Gastroesophageal sphincter (tissue), 4 donors: Measurements from ENCODE around the gene GPR132. TPM values are rescaled to one million over a fixed set of nuclear protein-coding genes. Genes with fewer than 3 reads are reported as not detected.

Source experiments
- ATAC-seq: fragments of 150-250 bp; one replicate; pipeline ENCODE4 v1.9.1; 2016; ENCODE audit warnings: mild to moderate bottlenecking, moderate library complexity
- H3K27ac ChIP-seq, 4 donors: fragments of 200-600 bp; sonication (generic) in 3 of 4; 1 replicate in 3 of 4; 2 replicates in 1 of 4; pipeline ENCODE4 v1.5.1; 2016 to 2019
- H3K27me3 ChIP-seq: fragments of 200-600 bp; sonication (generic); one replicate; pipeline ENCODE4 v1.5.1; 2019
- H3K36me3 ChIP-seq, 2 donors: fragments of 200-600 bp; sonication (generic); one replicate each; pipeline ENCODE4 v1.5.1; 2019; ENCODE audit warnings: control low read depth in 1 of 2
- H3K4me1 ChIP-seq, 3 donors: fragments of 200-600 bp; sonication (generic); 1 replicate in 2 of 3; 2 replicates in 1 of 3; pipeline ENCODE4 v1.5.1; 2016 to 2019; ENCODE audit warnings: control low read depth in 2 of 3
- H3K4me3 ChIP-seq, 2 donors: fragments of 200-600 bp; sonication (generic); one replicate each; pipeline ENCODE4 v1.5.1; 2019; ENCODE audit warnings: mild to moderate bottlenecking in 1 of 2, moderate library complexity in 1 of 2
- H3K9me3 ChIP-seq, 3 donors: fragments of 200-600 bp; sonication (generic); one replicate each; pipeline ENCODE4 v1.5.1; 2017 to 2019; ENCODE audit warnings: control low read depth in 2 of 3
- CTCF ChIP-seq, 4 experiments: fragments of 200-600 bp in 2 of 4; fragments of 450-650 bp in 2 of 4; sonication (generic) in 1 of 4; IDR thresholded peaks; one replicate each; pipeline ENCODE4 v1.5.1; 2017 to 2019; ENCODE audit warnings: antibody characterized with exemption in 4 of 4, mild to moderate bottlenecking in 2 of 4, moderate library complexity in 2 of 4
- EP300 ChIP-seq: sonication (generic); formaldehyde crosslinking; IDR thresholded peaks from one replicate; pipeline ENCODE4 v1.6.1; 2017; ENCODE audit warnings: antibody characterized with exemption, mild to moderate bottlenecking
- POLR2A ChIP-seq, 2 donors: fragments of 450-650 bp; IDR thresholded peaks; one replicate each; pipeline ENCODE4 v1.6.1; 2017; ENCODE audit warnings: antibody characterized with exemption in 2 of 2, mild to moderate bottlenecking in 2 of 2, moderate library complexity in 1 of 2
- POLR2AphosphoS5 ChIP-seq: sonication (generic); formaldehyde crosslinking; IDR thresholded peaks from one replicate; pipeline ENCODE4 v1.6.1; 2017; ENCODE audit warnings: antibody characterized with exemption
- WGBS, 2 donors: methylation state at CpG; one replicate each; pipeline ENCODE4 v1.1.5; 2018; ENCODE audit warnings: low coverage in 1 of 2; 5-methylcytosine and 5-hydroxymethylcytosine counted together
- total RNA-seq, 4 donors: library from RNA; depleted of rRNA; stranded (reverse); fragments of >200 nt; gene quantifications; one replicate each; pipeline ENCODE4 v1.1.0, GENCODE V29; 2016

GPR132 gene
- total RNA-seq, 4 donors from 2014 or later: 1.0 to 3.2 (median 2.1) TPM

- Histone ChIP-seq H3K9me3 (no peaks in the 10 kb centered on the region), H3K4me3 (no peak overlapping the region), H3K27ac (no peak overlapping the region), H3K27me3 (peaks cover 21% of the 10 kb centered on the region), H3K4me1 (peaks cover 0 to 14% (median 5%) of the 10 kb centered on the region in 3 donors), H3K36me3 (no peaks in the 10 kb centered on the region)
- WGBS, 2 donors: 81 to 86% methylated on average over 16 to 17 of the region's 17 CpGs
- ATAC-seq: no peak
- TF ChIP-seq EP300: no peak
- TF ChIP-seq POLR2A (IDR thresholded peaks at IDR 0.05): no peak
- no peak for TF ChIP-seq CTCF (IDR thresholded peaks at IDR 0.05)
- TF ChIP-seq POLR2AphosphoS5: no peak
Measured at GRCh38 chr14:105080161-105080560, 14.9 kb upstream of the GPR132 start.

GRCh38 chr14:105078294-105078693 lies 13.1 kb upstream of the GPR132 start:
- no peak overlapping the region for H3K4me3 ChIP-seq
- no peak overlapping the region for H3K27ac ChIP-seq
- peaks cover 39% of the 10 kb centered on the region for H3K27me3 ChIP-seq
- 82% methylated on average over 1 of the region's 1 CpG; no CpG with 5 or more reads in 1 of the 2 donors for WGBS, 2 donors
- no peaks in the 10 kb centered on the region for H3K36me3 ChIP-seq
- TF ChIP-seq CTCF (IDR thresholded peaks at IDR 0.05): no peak
- TF ChIP-seq POLR2A (IDR thresholded peaks at IDR 0.05): no peak
- no peak for TF ChIP-seq POLR2AphosphoS5
- TF ChIP-seq EP300: no peak
- peaks cover 0 to 25% (median 5%) of the 10 kb centered on the region in 3 donors for H3K4me1 ChIP-seq
- H3K9me3 ChIP-seq: no peaks in the 10 kb centered on the region
- no peak for ATAC-seq

GRCh38 chr14:105077649-105077995 lies 12.4 kb upstream of the GPR132 start:
- H3K4me1 ChIP-seq: peaks cover 0 to 25% (median 5%) of the 10 kb centered on the region in 3 donors
- no peak overlapping the region for H3K27ac ChIP-seq
- ATAC-seq: no peak
- WGBS, 2 donors: 57 to 58% methylated on average over 1 to 3 of the region's 8 CpGs
- peaks cover 46% of the 10 kb centered on the region for H3K27me3 ChIP-seq
- no peaks in the 10 kb centered on the region for H3K36me3 ChIP-seq
- TF ChIP-seq POLR2A (IDR thresholded peaks at IDR 0.05): no peak
- TF ChIP-seq POLR2AphosphoS5: no peak
- no peak for TF ChIP-seq EP300
- no peak for TF ChIP-seq CTCF (IDR thresholded peaks at IDR 0.05)
- H3K9me3 ChIP-seq: no peaks in the 10 kb centered on the region
- no peak overlapping the region for H3K4me3 ChIP-seq

GRCh38 chr14:105076805-105077648 lies 11.8 kb upstream of the GPR132 start:
- no peak overlapping the region for H3K27ac ChIP-seq
- H3K27me3 ChIP-seq: peaks cover 52% of the 10 kb centered on the region
- peaks cover 0 to 25% (median 5%) of the 10 kb centered on the region in 3 donors for H3K4me1 ChIP-seq
- ATAC-seq: no peak
- H3K4me3 ChIP-seq: no peak overlapping the region
- H3K36me3 ChIP-seq: no peaks in the 10 kb centered on the region
- TF ChIP-seq POLR2AphosphoS5: no peak
- TF ChIP-seq POLR2A (IDR thresholded peaks at IDR 0.05): no peak
- TF ChIP-seq EP300: no peak
- TF ChIP-seq CTCF (IDR thresholded peaks at IDR 0.05): no peak
- no peaks in the 10 kb centered on the region for H3K9me3 ChIP-seq
- WGBS, 2 donors: 59 to 67% methylated on average over 8 to 17 of the region's 18 CpGs

- H3K4me3 ChIP-seq: no peak overlapping the region
- no peaks in the 10 kb centered on the region for H3K9me3 ChIP-seq
- 63 to 75% methylated on average over 3 to 7 of the region's 16 CpGs for WGBS, 2 donors
- TF ChIP-seq POLR2AphosphoS5: no peak
- no peaks in the 10 kb centered on the region for H3K36me3 ChIP-seq
- no peak for ATAC-seq
- peaks cover 59% of the 10 kb centered on the region for H3K27me3 ChIP-seq
- no peak overlapping the region for H3K27ac ChIP-seq
- peaks cover 0 to 25% (median 5%) of the 10 kb centered on the region in 3 donors for H3K4me1 ChIP-seq
Measured at GRCh38 chr14:105076296-105076804, 11.1 kb upstream of the GPR132 start.
